GM18526 (cell line): ENCODE measurements around the gene PPP1R27.

Source experiments
- POLR2A ChIP-seq: IDR thresholded peaks from 3 replicates; pipeline ENCODE4 v1.6.1; 2011; ENCODE audit not compliant: insufficient read length; ENCODE audit errors: extremely low read depth

Gene PPP1R27

DNA sequence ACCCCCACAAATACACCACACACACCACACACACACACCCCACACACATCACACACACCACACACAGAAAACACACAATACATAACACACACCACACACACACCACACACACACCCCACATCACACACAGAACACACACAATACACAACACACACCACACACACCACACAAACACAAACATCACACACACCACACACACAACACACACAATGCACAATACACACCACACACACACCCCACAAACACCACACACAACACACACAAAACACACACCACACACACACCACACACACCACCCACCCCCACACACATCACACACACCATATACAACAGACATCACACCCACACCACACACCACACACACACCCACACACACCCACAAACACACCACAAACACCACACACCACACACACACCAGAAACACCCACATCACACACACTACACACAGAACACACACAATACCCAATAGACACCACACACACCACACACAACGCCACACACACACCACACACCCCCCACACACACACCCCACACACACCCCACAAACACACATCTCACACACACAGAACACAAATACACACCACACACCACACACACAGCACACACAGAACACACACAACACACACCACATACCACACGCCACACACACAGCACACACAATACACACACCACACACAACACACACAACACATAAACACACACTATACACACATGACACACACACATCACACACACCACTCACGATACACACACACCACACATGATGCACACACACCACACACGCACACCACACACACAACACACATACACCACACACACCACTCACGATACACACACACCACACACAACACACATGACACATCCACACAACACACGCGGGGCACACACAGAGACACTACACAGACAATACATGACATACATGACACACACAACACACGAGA lies 41.9 kb downstream of the PPP1R27 start:
- no peak for TF ChIP-seq POLR2A
